Uterus (tissue), 2 donors: ENCODE measurements around the gene CELF4.

Experiments
- CTCF ChIP-seq, 4 experiments: fragments of 200-600 bp in 2 of 4; fragments of 450-650 bp in 2 of 4; sonication (generic) in 2 of 4; IDR thresholded peaks; one replicate each; pipeline ENCODE4 v1.5.1; 2016 to 2019; ENCODE audit warnings: antibody characterized with exemption in 4 of 4, mild to moderate bottlenecking in 2 of 4, moderate library complexity in 1 of 4
- POLR2A ChIP-seq, 2 donors: fragments of 450-650 bp; IDR thresholded peaks; one replicate each; pipeline ENCODE4 v1.6.1; 2016; ENCODE audit warnings: antibody characterized with exemption in 2 of 2, mild to moderate bottlenecking in 1 of 2, moderate library complexity in 1 of 2

- TF ChIP-seq POLR2A (IDR thresholded peaks at IDR 0.05) (no peak), CTCF (IDR thresholded peaks at IDR 0.05) (no peak)
Measured at GRCh38 chr18:37425222-37425621, 140.4 kb downstream of the CELF4 start.
